Calu3 (cell line): ENCODE measurements around the gene GRM1. TPM values are rescaled to one million over a fixed set of nuclear protein-coding genes. Genes with fewer than 3 reads are reported as not detected.
"Not testable (repeated sequence)": the region's sequence is repeated elsewhere in the genome, so short reads cannot be mapped to it uniquely, and the experiment has no call there.

Experiments used
- BruUV-seq: library from RNA; stranded (reverse); fragments of 400-500 nt; replicated peaks from 2 replicates; lab custom pipeline; 2021; lab: Mats Ljungman, UMichigan
- CTCF ChIA-PET: fragments of 300-600 bp; sonication (Branson Sonifier 250); formaldehyde crosslinking; loops from one replicate; lab custom pipeline; 2022; ENCODE audit warnings: antibody characterized with exemption; lab: Charles Lee
- DNase-seq: peaks from one replicate; pipeline ENCODE4 v3.0.0; 2022
- H3K27ac Mint-ChIP-seq: one replicate; pipeline ENCODE4 v1.8.0; 2022; ENCODE audit warnings: mixed read lengths; ENCODE audit not compliant: unreplicated experiment
- H3K27me3 Mint-ChIP-seq: one replicate; pipeline ENCODE4 v1.8.0; 2022; ENCODE audit warnings: mixed read lengths; ENCODE audit not compliant: unreplicated experiment
- H3K36me3 Mint-ChIP-seq: one replicate; pipeline ENCODE4 v1.8.0; 2022; ENCODE audit warnings: mild to moderate bottlenecking, moderate library complexity, mixed read lengths; ENCODE audit not compliant: insufficient read depth, unreplicated experiment
- H3K4me1 Mint-ChIP-seq: one replicate; pipeline ENCODE4 v1.8.0; 2022; ENCODE audit warnings: mild to moderate bottlenecking, low read depth, mixed read lengths; ENCODE audit not compliant: unreplicated experiment
- H3K4me3 Mint-ChIP-seq: one replicate; pipeline ENCODE4 v1.8.0; 2022; ENCODE audit warnings: mild to moderate bottlenecking, low read depth, moderate library complexity, mixed read lengths; ENCODE audit not compliant: unreplicated experiment
- H3K9me3 Mint-ChIP-seq: one replicate; pipeline ENCODE4 v1.8.0; 2022; ENCODE audit warnings: low read depth, mixed read lengths; ENCODE audit not compliant: unreplicated experiment
- CTCF ChIP-seq: fragments of 200-600 bp; IDR thresholded peaks from one replicate; pipeline ENCODE4 v1.8.0; 2022; ENCODE audit warnings: antibody characterized with exemption; ENCODE audit not compliant: unreplicated experiment
- intact Hi-C: fragments of 100-400 bp; cut with micrococcal nuclease; formaldehyde crosslinking; loops from one replicate; pipeline ENCODE4 v1.10.0; 2022; ENCODE audit not compliant: unreplicated experiment
- total RNA-seq: library from RNA; stranded (reverse); gene quantifications from 2 replicates; pipeline ENCODE4 v1.2.3, GENCODE V29; 2022

Gene GRM1
- total RNA-seq, 1 experiment from 2014 or later = not detected

DNA sequence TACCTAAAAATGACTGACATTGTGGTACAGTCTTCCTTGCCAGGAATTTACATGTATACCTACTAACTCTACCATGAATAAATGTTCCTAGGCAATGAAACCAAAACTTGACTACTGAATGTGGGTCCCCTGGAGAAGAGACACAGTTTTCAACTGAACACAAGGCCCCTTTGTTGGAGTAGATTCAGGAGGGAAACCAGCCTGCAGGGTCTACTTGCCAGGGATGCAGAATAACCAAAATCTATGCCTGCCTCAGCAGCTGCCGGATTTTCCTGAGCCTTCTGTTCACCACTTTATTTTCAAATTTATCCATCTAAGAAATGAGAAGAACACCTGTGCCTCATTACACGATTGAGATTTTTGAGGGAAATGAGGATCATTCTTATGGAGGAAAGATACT lies 211.9 kb downstream of the GRM1 start:
- Mint-ChIP-seq H3K4me1 (no peaks in the 10 kb centered on the region), H3K4me3 (no peak overlapping the region), H3K27me3 (no peaks in the 10 kb centered on the region), H3K27ac (no peak overlapping the region), H3K9me3 (no peaks in the 10 kb centered on the region), H3K36me3 (no peaks in the 10 kb centered on the region)
- CTCF ChIA-PET = no interaction called here
- TF ChIP-seq CTCF = no peak
- intact Hi-C loops = no loop called here
- no peak for DNase-seq
- no TSS peak for BruUV-seq

DNA sequence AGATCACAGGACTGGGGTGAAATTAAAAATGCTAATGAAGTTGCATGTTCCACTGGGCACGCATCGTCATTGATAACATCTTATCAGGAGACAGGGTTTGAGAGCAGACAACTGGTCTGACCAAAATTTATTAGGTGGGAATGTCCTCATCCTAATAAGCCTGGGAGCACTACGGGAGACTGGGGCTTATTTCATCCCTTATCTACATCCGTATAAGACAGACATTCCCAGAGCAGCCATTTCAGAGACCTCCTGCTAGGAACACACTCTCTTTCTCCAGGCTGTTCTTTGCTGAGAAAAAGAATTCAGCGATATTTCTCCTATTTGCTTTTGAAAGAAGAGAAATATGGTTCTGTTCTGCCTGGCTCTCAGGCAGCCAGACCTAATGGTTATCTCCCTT lies 214.8 kb downstream of the GRM1 start:
- BruUV-seq, H3K4me1 Mint-ChIP-seq, CTCF ChIA-PET, H3K36me3 Mint-ChIP-seq, H3K27me3 Mint-ChIP-seq, H3K9me3 Mint-ChIP-seq, intact Hi-C loops, H3K27ac Mint-ChIP-seq, H3K4me3 Mint-ChIP-seq, DNase-seq: not testable (repeated sequence)

GRCh38 chr6:146244630-146245143 lies 215.8 kb downstream of the GRM1 start:
- no peak overlapping the region for H3K4me3 Mint-ChIP-seq
- no TSS peak for BruUV-seq
- no peak for DNase-seq
- intact Hi-C loops = no loop called here
- H3K4me1 Mint-ChIP-seq = no peaks in the 10 kb centered on the region
- no peaks in the 10 kb centered on the region for H3K9me3 Mint-ChIP-seq
- H3K27ac Mint-ChIP-seq = no peak overlapping the region
- CTCF ChIA-PET = no interaction called here
- no peak for TF ChIP-seq CTCF
- no peaks in the 10 kb centered on the region for H3K27me3 Mint-ChIP-seq
- H3K36me3 Mint-ChIP-seq = no peaks in the 10 kb centered on the region

DNA sequence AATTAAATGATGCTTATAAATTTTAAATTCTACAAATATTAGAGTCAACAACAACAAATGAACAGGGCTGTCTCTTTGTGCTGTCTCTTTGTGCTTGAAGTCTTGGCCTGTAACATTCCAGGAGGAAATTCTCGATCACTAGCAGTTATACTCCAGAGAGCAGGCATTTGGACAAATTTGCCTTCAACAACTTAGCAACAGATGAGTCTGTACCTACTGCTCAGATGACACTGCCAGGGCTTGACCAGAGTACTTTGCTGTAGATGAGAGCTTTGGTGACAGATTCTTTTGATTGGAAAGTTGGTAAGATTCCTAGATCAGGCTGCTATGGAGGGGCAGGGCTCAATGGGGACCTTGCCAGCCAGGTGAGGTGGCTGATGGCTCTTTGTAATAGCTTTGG lies 217.2 kb downstream of the GRM1 start:
- Mint-ChIP-seq H3K27ac (no peak overlapping the region), H3K27me3 (no peaks in the 10 kb centered on the region), H3K4me1 (no peaks in the 10 kb centered on the region), H3K9me3 (no peaks in the 10 kb centered on the region), H3K4me3 (no peak overlapping the region), H3K36me3 (no peaks in the 10 kb centered on the region)
- CTCF ChIA-PET = no interaction called here
- intact Hi-C loops = no loop called here
- no peak for TF ChIP-seq CTCF
- DNase-seq = no peak
- no TSS peak for BruUV-seq

- H3K4me3 Mint-ChIP-seq = no peak overlapping the region
- H3K27ac Mint-ChIP-seq = no peak overlapping the region
- DNase-seq = no peak
- CTCF ChIA-PET = no interaction called here
- intact Hi-C loops = no loop called here
- no TSS peak for BruUV-seq
- TF ChIP-seq CTCF = no peak
- no peaks in the 10 kb centered on the region for H3K4me1 Mint-ChIP-seq
- no peaks in the 10 kb centered on the region for H3K36me3 Mint-ChIP-seq
- H3K27me3 Mint-ChIP-seq = no peaks in the 10 kb centered on the region
- no peaks in the 10 kb centered on the region for H3K9me3 Mint-ChIP-seq
Observed at GRCh38 chr6:146253691-146254090, 224.8 kb downstream of the GRM1 start.
